T-cell (primary cell): ENCODE results near the gene HK1. TPM values are rescaled to one million over a fixed set of nuclear protein-coding genes. Genes with fewer than 3 reads are reported as not detected.

Experiments used
- ATAC-seq, 4 experiments: fragments of 200-7000 bp in 3 of 4; fragments of 150-1000 bp in 1 of 4; cut with Tn5 transposase; replicated peaks in 1 of 4; 1 replicate in 3 of 4; 2 replicates in 1 of 4; pipeline ENCODE4 v1.10.0; 2021; ENCODE audit warnings: moderate library complexity in 3 of 4, mild to moderate bottlenecking in 2 of 4, moderate number of reproducible peaks in 1 of 4
- CTCF ChIA-PET, 2 donors: fragments of 300-600 bp; sonication (Branson Sonifier 250); formaldehyde crosslinking; loops; one replicate each; lab custom pipeline; 2022; ENCODE audit warnings: antibody characterized with exemption in 2 of 2; lab: Charles Lee
- POLR2A ChIA-PET, 2 donors: fragments of 300-600 bp; sonication (Branson Sonifier 250); formaldehyde crosslinking; loops; one replicate each; lab custom pipeline; 2022; ENCODE audit warnings: antibody characterized with exemption in 2 of 2; lab: Charles Lee
- DNase-seq, 35 experiments: peaks; one replicate each; pipeline versions ENCODE4 v3.0.0 to v3.0.0-alpha.2; 2013 to 2023
- H3K27ac ChIP-seq: one replicate; pipeline ENCODE4 v1.5.1; 2013; ENCODE audit warnings: low read length
- H3K27me3 ChIP-seq, 2 experiments: replicated peaks in 1 of 2; 1 replicate in 1 of 2; 2 replicates in 1 of 2; pipeline versions ENCODE4 v1.6.1 to v1.7.0; 2013; ENCODE audit warnings: low read length in 1 of 2, mixed read lengths in 1 of 2; ENCODE audit not compliant: control insufficient read depth in 2 of 2, insufficient read depth in 2 of 2; ENCODE audit errors: extremely low read depth in 1 of 2
- H3K36me3 ChIP-seq, 2 donors: 1 replicate in 1 of 2; 2 replicates in 1 of 2; pipeline versions ENCODE4 v1.6.1 to v1.7.0; 2013; ENCODE audit warnings: low read length in 1 of 2; ENCODE audit not compliant: control insufficient read depth in 2 of 2, insufficient read depth in 1 of 2; ENCODE audit errors: extremely low read depth in 1 of 2
- H3K4me1 ChIP-seq, 2 experiments: 1 replicate in 1 of 2; 2 replicates in 1 of 2; pipeline versions ENCODE4 v1.6.1 to v1.7.0; 2013; ENCODE audit warnings: low read length in 2 of 2, mixed read lengths in 1 of 2; ENCODE audit not compliant: insufficient read depth in 2 of 2, control insufficient read depth in 1 of 2; ENCODE audit errors: extremely low read depth in 1 of 2
- H3K4me3 ChIP-seq, 2 donors: 1 replicate in 1 of 2; 2 replicates in 1 of 2; pipeline versions ENCODE4 v1.5.1 to v1.7.0; 2013; ENCODE audit warnings: mild to moderate bottlenecking in 2 of 2, low read length in 1 of 2, moderate library complexity in 1 of 2; ENCODE audit not compliant: control insufficient read depth in 1 of 2; ENCODE audit errors: extremely low read depth in 1 of 2
- H3K9me3 ChIP-seq: 2 replicates; pipeline ENCODE4 v1.7.0; 2013
- H3K27ac Mint-ChIP-seq, 2 donors: one replicate each; pipeline ENCODE4 v1.8.0; 2020 to 2021; ENCODE audit warnings: mild to moderate bottlenecking in 2 of 2, mixed read lengths in 2 of 2
- H3K27me3 Mint-ChIP-seq, 2 donors: one replicate each; pipeline ENCODE4 v1.8.0; 2021 to 2022; ENCODE audit warnings: mixed read lengths in 2 of 2
- H3K36me3 Mint-ChIP-seq: one replicate; pipeline ENCODE4 v1.8.0; 2021; ENCODE audit warnings: mixed read lengths
- H3K4me1 Mint-ChIP-seq, 3 donors: one replicate each; pipeline ENCODE4 v1.8.0; 2020 to 2022; ENCODE audit warnings: mixed read lengths in 3 of 3, mild to moderate bottlenecking in 1 of 3
- H3K4me3 Mint-ChIP-seq, 3 donors: one replicate each; pipeline ENCODE4 v1.8.0; 2020 to 2022; ENCODE audit warnings: mild to moderate bottlenecking in 3 of 3, mixed read lengths in 3 of 3, moderate library complexity in 3 of 3
- H3K9me3 Mint-ChIP-seq, 3 donors: one replicate each; pipeline ENCODE4 v1.8.0; 2020 to 2022; ENCODE audit warnings: mixed read lengths in 3 of 3
- WGBS: methylation state at CpG from one replicate; pipeline ENCODE4 v1.1.5; 2013; ENCODE audit warnings: missing lambda C conversion rate; ENCODE audit not compliant: insufficient coverage; 5-methylcytosine and 5-hydroxymethylcytosine counted together
- total RNA-seq, 35 experiments: library from RNA in 6 of 35; stranded (reverse) in 6 of 35; fragments of 120-200 nt in 1 of 35; gene quantifications; one replicate each; pipeline versions ENCODE4 v1.2.1 to v1.2.4 and lab custom pipeline; 2013 to 2026

HK1 gene
- total RNA-seq, 5 donors from 2014 or later (not counting 1 experiment from before 2014, with no cell fraction given): 66.3 to 85.5 (median 83.6) TPM

DNA sequence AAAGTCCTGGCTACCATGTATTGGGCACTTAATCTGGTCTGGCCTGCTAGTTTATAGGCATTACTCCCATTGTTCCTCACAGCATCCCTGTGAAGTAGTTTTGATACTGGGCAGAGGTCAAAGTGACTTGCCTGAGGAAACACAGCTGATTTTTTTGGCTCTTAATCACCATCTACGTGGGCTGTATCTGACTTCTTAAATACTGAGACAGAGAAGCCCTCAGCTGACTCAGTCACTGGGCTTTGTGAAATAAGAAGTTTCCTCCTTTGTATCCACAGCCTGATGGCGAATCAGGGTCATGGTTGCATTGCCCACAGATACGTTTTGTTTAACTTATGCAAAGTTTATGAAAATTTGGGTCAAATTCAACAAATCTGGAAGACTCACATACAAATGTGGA, 125.2 kb downstream of the HK1 start:
- H3K27me3 ChIP-seq: no peaks in the 10 kb centered on the region
- no CpG with 5 or more reads among the region's 3 CpGs for WGBS
- Mint-ChIP-seq H3K27me3 (no peaks in the 10 kb centered on the region), H3K27ac (peak overlapping the region in 1 of 2 donors; percentile 64), H3K36me3 (peaks cover 42% of the 10 kb centered on the region), H3K4me1 (peaks cover 9 to 19% (median 12%) of the 10 kb centered on the region in 3 donors), H3K9me3 (no peaks in the 10 kb centered on the region), H3K4me3 (no peak overlapping the region)
- CTCF ChIA-PET: interaction anchor here (0.7 to 1.1 kb wide), 2 partner anchors 11 to 18 kb away, joined by 3 to 4 read pairs; no protein-coding TSS in a partner anchor
- H3K4me1 ChIP-seq: peaks cover 0 to 12% of the 10 kb centered on the region in 2 experiments
- ATAC-seq (no peak), DNase-seq (no peak)
- POLR2A ChIA-PET: interaction anchor here in 1 of 2 donors (0.5 kb wide), 1 partner anchor 80 kb away, joined by 10 read pairs; no protein-coding TSS in a partner anchor
- H3K27ac ChIP-seq: no peak overlapping the region
- peaks cover 26 to 46% of the 10 kb centered on the region in 2 donors for H3K36me3 ChIP-seq
- H3K4me3 ChIP-seq: no peak overlapping the region
- no peaks in the 10 kb centered on the region for H3K9me3 ChIP-seq

DNA sequence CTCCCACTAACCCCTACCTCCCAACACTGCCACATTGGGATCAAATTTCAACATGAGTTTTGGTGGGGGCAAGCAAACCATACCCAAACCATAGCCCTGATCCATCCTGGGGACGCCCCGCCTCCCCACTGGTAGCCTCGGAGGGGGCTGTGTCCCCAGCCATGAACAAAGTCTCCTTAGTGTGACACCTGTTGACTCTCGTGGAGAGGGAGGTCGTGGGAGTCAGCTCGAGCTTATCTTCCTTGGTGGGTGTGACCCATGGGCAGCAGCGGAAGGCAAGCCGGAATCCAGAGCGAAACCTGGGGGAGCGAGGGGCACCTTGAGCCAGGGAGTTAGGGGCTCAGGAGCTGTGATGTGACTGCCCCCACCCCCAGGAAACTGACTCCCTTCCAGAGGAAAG, 126.5 kb downstream of the HK1 start:
- H3K36me3 Mint-ChIP-seq: peaks cover 34% of the 10 kb centered on the region
- H3K36me3 ChIP-seq: peaks cover 23 to 33% of the 10 kb centered on the region in 2 donors
- H3K27me3 Mint-ChIP-seq: no peaks in the 10 kb centered on the region
- CTCF ChIA-PET: interaction anchor here in 1 of 2 donors (1.1 kb wide), 1 partner anchor 12 kb away, joined by 4 read pairs; no protein-coding TSS in a partner anchor
- H3K4me1 ChIP-seq: peaks cover 3 to 19% of the 10 kb centered on the region in 2 experiments
- H3K4me1 Mint-ChIP-seq: peaks cover 15 to 25% (median 19%) of the 10 kb centered on the region in 3 donors
- no peaks in the 10 kb centered on the region for H3K27me3 ChIP-seq
- no peaks in the 10 kb centered on the region for H3K9me3 Mint-ChIP-seq
- DNase-seq (no peak), ATAC-seq (no peak)
- no peak overlapping the region for H3K27ac ChIP-seq
- WGBS: 90% methylated on average over 6 of the region's 10 CpGs
- H3K27ac Mint-ChIP-seq: peak overlapping the region; percentile 17 to 44
- H3K4me3 ChIP-seq: no peak overlapping the region
- no peaks in the 10 kb centered on the region for H3K9me3 ChIP-seq
- POLR2A ChIA-PET: interaction anchor here in 1 of 2 donors (0.6 kb wide), 1 partner anchor 123 kb away, joined by 3 read pairs; no protein-coding TSS in a partner anchor
- H3K4me3 Mint-ChIP-seq: no peak overlapping the region

DNA sequence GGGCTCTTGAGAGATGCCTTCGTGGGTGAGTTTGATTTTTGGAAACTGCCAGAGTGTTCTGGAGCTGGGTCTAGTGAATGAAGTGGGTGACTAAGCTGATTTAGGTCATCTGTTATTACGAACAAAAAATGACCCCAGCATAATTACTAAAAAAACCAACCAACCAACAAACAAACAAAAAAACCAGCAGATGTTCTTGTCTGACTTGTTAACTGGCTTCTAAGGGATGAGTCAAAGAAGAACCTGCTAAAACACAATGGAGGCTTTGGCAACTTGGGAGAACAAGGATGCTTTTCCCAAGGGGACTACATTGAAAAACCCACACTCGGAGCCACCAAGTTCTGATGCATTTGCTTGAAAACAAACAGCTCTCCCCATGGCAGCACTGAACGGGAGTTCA, 126.9 kb downstream of the HK1 start:
- H3K9me3 Mint-ChIP-seq: no peaks in the 10 kb centered on the region
- Histone ChIP-seq H3K4me1 (peaks cover 3 to 19% of the 10 kb centered on the region in 2 experiments), H3K9me3 (no peaks in the 10 kb centered on the region), H3K27ac (no peak overlapping the region), H3K27me3 (no peaks in the 10 kb centered on the region), H3K4me3 (no peak overlapping the region), H3K36me3 (peaks cover 23 to 28% of the 10 kb centered on the region in 2 donors)
- ChIA-PET POLR2A (interaction anchor here in 1 of 2 donors (0.6 kb wide), 1 partner anchor 123 kb away, joined by 3 read pairs; no protein-coding TSS in a partner anchor), CTCF (interaction anchor here in 1 of 2 donors (0.6 kb wide), 1 partner anchor 245 kb away, joined by 4 read pairs; no protein-coding TSS in a partner anchor)
- no peak overlapping the region for H3K4me3 Mint-ChIP-seq
- H3K27ac Mint-ChIP-seq: peak overlapping the region; percentile 19 to 44
- WGBS: 83% methylated on average over 1 of the region's 4 CpGs
- H3K27me3 Mint-ChIP-seq: no peaks in the 10 kb centered on the region
- ATAC-seq (no peak), DNase-seq (no peak)
- peaks cover 31% of the 10 kb centered on the region for H3K36me3 Mint-ChIP-seq
- H3K4me1 Mint-ChIP-seq: peaks cover 17 to 25% (median 21%) of the 10 kb centered on the region in 3 donors

GRCh38 chr10:69406302-69406811, 128.1 kb downstream of the HK1 start:
- DNase-seq: no peak
- no peak overlapping the region for H3K4me3 Mint-ChIP-seq
- peaks cover 21% of the 10 kb centered on the region for H3K36me3 Mint-ChIP-seq
- H3K4me1 ChIP-seq: peaks cover 3 to 19% of the 10 kb centered on the region in 2 experiments
- peaks cover 17 to 25% (median 21%) of the 10 kb centered on the region in 3 donors for H3K4me1 Mint-ChIP-seq
- H3K9me3 ChIP-seq: no peaks in the 10 kb centered on the region
- no peaks in the 10 kb centered on the region for H3K27me3 Mint-ChIP-seq
- H3K36me3 ChIP-seq: peaks cover 17 to 18% of the 10 kb centered on the region in 2 donors
- no peaks in the 10 kb centered on the region for H3K9me3 Mint-ChIP-seq
- ATAC-seq: no peak
- ChIA-PET CTCF (interaction anchor here in 1 of 2 donors (1.2 to 1.7 kb wide), 2 partner anchors 14 to 101 kb away, joined by 4 to 9 read pairs; no protein-coding TSS in a partner anchor), POLR2A (interaction anchor here in 1 of 2 donors (0.7 kb wide), 2 partner anchors 18 to 859 kb away, joined by 3 to 6 read pairs; no protein-coding TSS in a partner anchor)
- WGBS: 67% methylated on average over 2 of the region's 5 CpGs
- peak overlapping the region; percentile 55 to 84 for H3K27ac Mint-ChIP-seq
- no peak overlapping the region for H3K27ac ChIP-seq
- no peaks in the 10 kb centered on the region for H3K27me3 ChIP-seq
- no peak overlapping the region for H3K4me3 ChIP-seq

GRCh38 chr10:69406816-69407580, 128.7 kb downstream of the HK1 start:
- peaks cover 17 to 25% (median 21%) of the 10 kb centered on the region in 3 donors for H3K4me1 Mint-ChIP-seq
- 92% methylated on average over 5 of the region's 6 CpGs for WGBS
- DNase-seq (peak in 1 of 35 experiments; percentile 8), ATAC-seq (no peak)
- no peaks in the 10 kb centered on the region for H3K9me3 Mint-ChIP-seq
- H3K4me3 ChIP-seq: no peak overlapping the region
- ChIA-PET POLR2A (interaction anchor here in 1 of 2 donors (0.5 to 0.7 kb wide), 4 partner anchors 17 to 859 kb away, joined by 3 to 17 read pairs (median 4); no protein-coding TSS in a partner anchor), CTCF (interaction anchor here (0.6 to 1.9 kb wide), 7 partner anchors 14 to 231 kb away, joined by 3 to 13 read pairs (median 4); no protein-coding TSS in a partner anchor)
- no peaks in the 10 kb centered on the region for H3K9me3 ChIP-seq
- no peak overlapping the region for H3K4me3 Mint-ChIP-seq
- H3K36me3 ChIP-seq: peaks cover 12 to 13% of the 10 kb centered on the region in 2 donors
- H3K27ac Mint-ChIP-seq: peak overlapping the region; percentile 55 to 84
- peaks cover 17% of the 10 kb centered on the region for H3K36me3 Mint-ChIP-seq
- no peaks in the 10 kb centered on the region for H3K27me3 Mint-ChIP-seq
- H3K27me3 ChIP-seq: no peaks in the 10 kb centered on the region
- H3K4me1 ChIP-seq: peaks cover 3 to 19% of the 10 kb centered on the region in 2 experiments
- no peak overlapping the region for H3K27ac ChIP-seq
